ENCODE data around the gene PRSS23. TPM values are rescaled to one million over a fixed set of nuclear protein-coding genes. Genes with fewer than 3 reads are reported as not detected.
A peak's percentile ranks its signal among the peaks of the same experiment; 100 is the strongest.

PRSS23 gene
- polyA plus RNA-seq (2013, experiment 1 of 2), result 287 TPM
- 281 TPM for polyA plus RNA-seq (2013, experiment 2 of 2)

DNA sequence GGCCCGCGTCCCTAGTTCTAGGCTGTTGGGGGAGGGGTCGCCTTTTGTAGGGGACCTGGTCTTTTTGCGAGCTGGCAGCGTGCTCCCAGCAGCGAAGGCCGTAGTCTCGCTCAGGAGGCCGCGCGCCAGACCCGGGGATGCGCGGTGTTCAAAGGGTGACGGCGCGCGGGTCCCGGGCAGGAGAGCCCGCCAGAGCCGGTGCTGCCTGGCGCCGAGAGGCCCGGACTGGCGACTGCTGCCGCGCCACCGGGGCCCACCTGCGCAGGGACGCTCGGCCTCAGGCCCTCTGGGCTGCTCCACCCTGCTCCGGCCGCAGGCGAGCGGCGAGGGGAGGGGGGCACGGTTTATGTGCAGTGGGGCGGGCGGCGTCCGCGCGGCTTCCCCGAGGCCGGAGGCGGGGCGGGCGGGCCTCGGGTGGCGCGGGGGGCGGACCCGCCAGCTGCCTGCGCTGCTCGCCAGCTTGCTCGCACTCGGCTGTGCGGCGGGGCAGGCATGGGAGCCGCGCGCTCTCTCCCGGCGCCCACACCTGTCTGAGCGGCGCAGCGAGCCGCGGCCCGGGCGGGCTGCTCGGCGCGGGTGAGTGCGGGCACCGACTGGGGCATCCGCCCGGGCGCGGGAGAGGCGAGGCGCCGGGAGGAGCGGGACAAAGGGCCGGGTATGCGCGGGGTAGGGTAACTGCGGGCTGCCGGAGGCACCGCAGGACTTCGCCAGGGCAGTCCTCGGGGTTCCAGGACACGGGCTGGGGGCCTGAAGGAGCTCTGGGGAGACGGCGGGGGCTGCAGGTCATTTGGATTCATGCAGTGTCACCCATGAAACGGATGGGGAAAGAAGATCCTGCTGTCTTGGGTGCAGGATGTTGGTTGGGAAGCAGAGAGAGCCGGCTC is at the start of gene PRSS23:
Gene PRSS23, plus strand, starts transcription at position 467 of the 884 bp plus-strand sequence. CDS start 7,102 bp downstream, outside the sequence.
- Histone ChIP-seq H2AFZ (ENCODE audit: low read length) (peak within 1 kb of the TSS; percentile 30), H2AK5ac (ENCODE audit: low read depth, low read length) (peak within 1 kb of the TSS; percentile 77), H3K27me3 (ENCODE audit: control insufficient read depth in 3 of 3, insufficient read depth in 3 of 3, low read depth in 1 of 3, low read length in 3 of 3) (no peaks in the 10 kb centered on the region), H2BK12ac (ENCODE audit: low read length) (no peak within 1 kb of the TSS), H3K36me3 (replicated peaks in 1 of 2; ENCODE audit: control insufficient read depth in 2 of 2, insufficient read depth in 2 of 2, low read length in 2 of 2) (peaks cover 0 to 41% of the 10 kb centered on the region in 2 donors), H3K4me1 (ENCODE audit: control insufficient read depth in 2 of 2, insufficient read depth in 1 of 2, low read depth in 1 of 2, low read length in 2 of 2) (peaks cover 18 to 31% of the 10 kb centered on the region in 2 donors), H4K91ac (ENCODE audit: low read depth, low read length, poor library complexity) (peak within 1 kb of the TSS; percentile 97), H3K4me2 (ENCODE audit: insufficient read depth, low read length, poor library complexity, severe bottlenecking) (peak within 1 kb of the TSS; percentile 75), H3K23ac (ENCODE audit: low read depth, low read length, poor library complexity) (peak within 1 kb of the TSS; percentile 34), H2BK120ac (ENCODE audit: low read depth, low read length) (peak within 1 kb of the TSS; percentile 66), H2BK5ac (ENCODE audit: low read length) (peak within 1 kb of the TSS; percentile 96), H4K8ac (ENCODE audit: low read depth, low read length) (peak within 1 kb of the TSS; percentile 84), H2BK15ac (ENCODE audit: low read length) (no peak within 1 kb of the TSS), H3K14ac (ENCODE audit: low read length) (peak within 1 kb of the TSS; percentile 28), H3K18ac (ENCODE audit: low read length) (peak within 1 kb of the TSS; percentile 98), H3K79me1 (ENCODE audit: low read depth, low read length) (no peaks in the 10 kb centered on the region), H3K27ac (replicated peaks; ENCODE audit: low read length) (peak within 1 kb of the TSS; percentile 72), H3K9me3 (replicated peaks in 1 of 2; ENCODE audit: control insufficient read depth in 2 of 2, insufficient read depth in 1 of 2, low read depth in 1 of 2, low read length in 2 of 2) (peaks cover 0 to under 1% of the 10 kb centered on the region in 2 donors), H3K4ac (ENCODE audit: low read length) (peak within 1 kb of the TSS; percentile 80), H3K4me3 (ENCODE audit: low read length in 2 of 2) (peak within 1 kb of the TSS; percentile 87), H3K9ac (ENCODE audit: low read depth, low read length, poor library complexity) (peak within 1 kb of the TSS; percentile 89)
- WGBS, 2 donors (ENCODE audit: extremely low coverage in 2 of 2, insufficient read length in 2 of 2, insufficient replicate concordance in 1 of 2), result no CpG with 5 or more reads among the region's 97 CpGs
- peak; percentile 79 for DNase-seq (ENCODE audit: low spot score)

GRCh38 chr11:86753459-86753858 is 46.9 kb upstream of the PRSS23 start:
- no peaks in the 10 kb centered on the region for H3K79me1 ChIP-seq (ENCODE audit: low read depth, low read length)
- no peak overlapping the region for H3K4me2 ChIP-seq (ENCODE audit: insufficient read depth, low read length, poor library complexity, severe bottlenecking)

GRCh38 chr11:86755146-86755545 is 45.2 kb upstream of the PRSS23 start:
- peaks cover under 1 to 6% of the 10 kb centered on the region in 2 donors for H3K4me1 ChIP-seq (ENCODE audit: control insufficient read depth in 2 of 2, insufficient read depth in 1 of 2, low read depth in 1 of 2, low read length in 2 of 2)
- H3K27ac ChIP-seq (replicated peaks; ENCODE audit: low read length), result no peak overlapping the region
- H2AFZ ChIP-seq (ENCODE audit: low read length), result peak overlapping the region; percentile 46
- H3K4ac ChIP-seq (ENCODE audit: low read length), result no peak overlapping the region
- no peak overlapping the region for H3K4me2 ChIP-seq (ENCODE audit: insufficient read depth, low read length, poor library complexity, severe bottlenecking)
- H3K9ac ChIP-seq (ENCODE audit: low read depth, low read length, poor library complexity), result no peak overlapping the region
- no peak overlapping the region for H4K8ac ChIP-seq (ENCODE audit: low read depth, low read length)
- H3K27me3 ChIP-seq (ENCODE audit: control insufficient read depth in 3 of 3, insufficient read depth in 3 of 3, low read depth in 1 of 3, low read length in 3 of 3), result no peaks in the 10 kb centered on the region
- H2BK12ac ChIP-seq (ENCODE audit: low read length), result no peak overlapping the region
- no peak overlapping the region for H2BK5ac ChIP-seq (ENCODE audit: low read length)
- H3K79me1 ChIP-seq (ENCODE audit: low read depth, low read length), result no peaks in the 10 kb centered on the region
- H3K23ac ChIP-seq (ENCODE audit: low read depth, low read length, poor library complexity), result no peak overlapping the region
- H3K4me3 ChIP-seq (ENCODE audit: low read length in 2 of 2), result no peak overlapping the region
- H3K36me3 ChIP-seq (replicated peaks in 1 of 2; ENCODE audit: control insufficient read depth in 2 of 2, insufficient read depth in 2 of 2, low read length in 2 of 2), result no peaks in the 10 kb centered on the region
- no peak overlapping the region for H3K14ac ChIP-seq (ENCODE audit: low read length)
- H2BK120ac ChIP-seq (ENCODE audit: low read depth, low read length), result no peak overlapping the region
- H2BK15ac ChIP-seq (ENCODE audit: low read length), result no peak overlapping the region
- no peak overlapping the region for H3K18ac ChIP-seq (ENCODE audit: low read length)
- H3K9me3 ChIP-seq (replicated peaks in 1 of 2; ENCODE audit: control insufficient read depth in 2 of 2, insufficient read depth in 1 of 2, low read depth in 1 of 2, low read length in 2 of 2), result peaks cover 0 to 5% of the 10 kb centered on the region in 2 donors
- no peak overlapping the region for H4K91ac ChIP-seq (ENCODE audit: low read depth, low read length, poor library complexity)
- DNase-seq (ENCODE audit: low spot score), result no peak
- H2AK5ac ChIP-seq (ENCODE audit: low read depth, low read length), result no peak overlapping the region

More at GRCh38 chr11:86753459-86753858, 46.9 kb upstream of the PRSS23 start:
- Histone ChIP-seq H2AK5ac (ENCODE audit: low read depth, low read length) (no peak overlapping the region), H3K4me3 (ENCODE audit: low read length in 2 of 2) (no peak overlapping the region), H2BK120ac (ENCODE audit: low read depth, low read length) (no peak overlapping the region), H2BK12ac (ENCODE audit: low read length) (no peak overlapping the region), H3K14ac (ENCODE audit: low read length) (no peak overlapping the region), H3K23ac (ENCODE audit: low read depth, low read length, poor library complexity) (no peak overlapping the region), H2AFZ (ENCODE audit: low read length) (no peak overlapping the region), H3K18ac (ENCODE audit: low read length) (peak overlapping the region; percentile 59), H3K9me3 (replicated peaks in 1 of 2; ENCODE audit: control insufficient read depth in 2 of 2, insufficient read depth in 1 of 2, low read depth in 1 of 2, low read length in 2 of 2) (peaks cover 0 to 5% of the 10 kb centered on the region in 2 donors), H3K27me3 (ENCODE audit: control insufficient read depth in 3 of 3, insufficient read depth in 3 of 3, low read depth in 1 of 3, low read length in 3 of 3) (no peaks in the 10 kb centered on the region), H3K9ac (ENCODE audit: low read depth, low read length, poor library complexity) (no peak overlapping the region), H3K27ac (replicated peaks; ENCODE audit: low read length) (no peak overlapping the region), H3K4me1 (ENCODE audit: control insufficient read depth in 2 of 2, insufficient read depth in 1 of 2, low read depth in 1 of 2, low read length in 2 of 2) (peaks cover 5 to 11% of the 10 kb centered on the region in 2 donors), H2BK15ac (ENCODE audit: low read length) (no peak overlapping the region), H4K8ac (ENCODE audit: low read depth, low read length) (no peak overlapping the region), H4K91ac (ENCODE audit: low read depth, low read length, poor library complexity) (no peak overlapping the region), H3K4ac (ENCODE audit: low read length) (no peak overlapping the region), H2BK5ac (ENCODE audit: low read length) (no peak overlapping the region), H3K36me3 (replicated peaks in 1 of 2; ENCODE audit: control insufficient read depth in 2 of 2, insufficient read depth in 2 of 2, low read length in 2 of 2) (no peaks in the 10 kb centered on the region)
- DNase-seq (ENCODE audit: low spot score), result no peak
- WGBS, 2 donors (ENCODE audit: extremely low coverage in 2 of 2, insufficient read length in 2 of 2, insufficient replicate concordance in 1 of 2), result no CpG with 5 or more reads among the region's 3 CpGs

DNA sequence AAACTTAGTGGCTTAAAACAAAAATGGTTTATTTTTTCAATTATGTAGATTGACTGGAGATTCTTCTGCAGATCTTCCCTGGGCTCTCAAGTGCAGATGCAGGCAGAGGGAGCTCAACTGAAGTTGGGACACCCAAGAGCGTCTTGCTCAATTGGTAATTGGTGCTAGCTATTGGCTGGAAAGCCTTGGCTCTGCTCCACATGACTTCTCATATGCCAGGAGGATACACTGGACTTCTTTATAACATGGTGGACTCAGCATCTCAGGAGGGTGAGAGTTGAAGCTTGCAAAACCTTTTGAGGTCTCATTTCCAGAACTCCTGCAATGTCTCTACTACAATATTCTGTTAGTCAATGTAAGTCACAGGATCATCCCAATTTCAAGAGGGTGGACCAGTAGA is 42.2 kb upstream of the PRSS23 start:
- Histone ChIP-seq H3K14ac (ENCODE audit: low read length) (no peak overlapping the region), H2AK5ac (ENCODE audit: low read depth, low read length) (no peak overlapping the region), H2BK15ac (ENCODE audit: low read length) (no peak overlapping the region), H3K79me1 (ENCODE audit: low read depth, low read length) (no peaks in the 10 kb centered on the region), H3K9ac (ENCODE audit: low read depth, low read length, poor library complexity) (no peak overlapping the region), H3K27me3 (ENCODE audit: control insufficient read depth in 3 of 3, insufficient read depth in 3 of 3, low read depth in 1 of 3, low read length in 3 of 3) (no peaks in the 10 kb centered on the region), H3K4me3 (ENCODE audit: low read length in 2 of 2) (no peak overlapping the region), H2BK5ac (ENCODE audit: low read length) (no peak overlapping the region), H3K36me3 (replicated peaks in 1 of 2; ENCODE audit: control insufficient read depth in 2 of 2, insufficient read depth in 2 of 2, low read length in 2 of 2) (no peaks in the 10 kb centered on the region), H3K4ac (ENCODE audit: low read length) (no peak overlapping the region), H4K91ac (ENCODE audit: low read depth, low read length, poor library complexity) (no peak overlapping the region), H2AFZ (ENCODE audit: low read length) (no peak overlapping the region), H3K18ac (ENCODE audit: low read length) (no peak overlapping the region), H3K4me2 (ENCODE audit: insufficient read depth, low read length, poor library complexity, severe bottlenecking) (no peak overlapping the region), H2BK120ac (ENCODE audit: low read depth, low read length) (no peak overlapping the region), H3K4me1 (ENCODE audit: control insufficient read depth in 2 of 2, insufficient read depth in 1 of 2, low read depth in 1 of 2, low read length in 2 of 2) (peaks cover 0 to 4% of the 10 kb centered on the region in 2 donors), H2BK12ac (ENCODE audit: low read length) (no peak overlapping the region), H4K8ac (ENCODE audit: low read depth, low read length) (no peak overlapping the region), H3K9me3 (replicated peaks in 1 of 2; ENCODE audit: control insufficient read depth in 2 of 2, insufficient read depth in 1 of 2, low read depth in 1 of 2, low read length in 2 of 2) (peaks cover 0 to 7% of the 10 kb centered on the region in 2 donors), H3K23ac (ENCODE audit: low read depth, low read length, poor library complexity) (no peak overlapping the region), H3K27ac (replicated peaks; ENCODE audit: low read length) (no peak overlapping the region)
- DNase-seq (ENCODE audit: low spot score), result no peak
- WGBS, 2 donors (ENCODE audit: extremely low coverage in 2 of 2, insufficient read length in 2 of 2, insufficient replicate concordance in 1 of 2), result no CpG with 5 or more reads among the region's 1 CpG
